HepG2 (cell line): ENCODE measurements around the gene P2RX3. TPM values are rescaled to one million over a fixed set of nuclear protein-coding genes. Genes with fewer than 3 reads are reported as not detected.

ENCODE experiments used
- CHCHD3 ChIP-seq: sonication (generic); formaldehyde crosslinking; IDR thresholded peaks from 2 replicates; pipeline ENCODE4 v1.8.0; 2022; ENCODE audit warnings: mild to moderate bottlenecking, missing genetic modification reagents, moderate library complexity
- DPF2 ChIP-seq: sonication (generic); formaldehyde crosslinking; IDR thresholded peaks from 2 replicates; pipeline ENCODE4 v1.4.0; 2020; ENCODE audit warnings: mild to moderate bottlenecking, low read depth, missing genetic modification reagents, borderline replicate concordance
- EP300 ChIP-seq, 3 experiments: sonication (generic) in 1 of 3; formaldehyde crosslinking in 1 of 3; IDR thresholded peaks; 2 replicates each; pipeline versions ENCODE4 v1.5.1 to v1.6.1; 2011 to 2020; ENCODE audit warnings: low read depth in 2 of 3, low read length in 2 of 3, borderline replicate concordance in 1 of 3, improper control_type of control experiment in 1 of 3, mild to moderate bottlenecking in 1 of 3, missing genetic modification reagents in 1 of 3, moderate library complexity in 1 of 3
- GMEB1 ChIP-seq: sonication (generic); formaldehyde crosslinking; IDR thresholded peaks from 2 replicates; pipeline ENCODE4 v1.5.1; 2020; ENCODE audit warnings: missing genetic modification reagents, mild to moderate bottlenecking, borderline replicate concordance
- MXD4 ChIP-seq: IDR thresholded peaks from 2 replicates; pipeline ENCODE4 v1.6.1; 2016; ENCODE audit warnings: mild to moderate bottlenecking, missing biosample characterization, missing genetic modification reagents
- XRCC5 ChIP-seq: fragments of 200-400 bp; formaldehyde crosslinking; optimal IDR thresholded peaks from 2 replicates; pipeline ENCODE3; 2017; ENCODE audit warnings: mild to moderate bottlenecking, low read length
- ZBED4 ChIP-seq: sonication (generic); formaldehyde crosslinking; IDR thresholded peaks from 2 replicates; pipeline ENCODE4 v1.4.0; 2020; ENCODE audit warnings: missing genetic modification reagents, borderline replicate concordance
- ZSCAN5A ChIP-seq: sonication (generic); formaldehyde crosslinking; IDR thresholded peaks from 2 replicates; pipeline ENCODE4 v1.8.0; 2022; ENCODE audit warnings: mild to moderate bottlenecking, missing genetic modification reagents, borderline replicate concordance
- polyA plus RNA-seq, 8 experiments: library from polyadenylated mRNA; depleted of rRNA in 3 of 8; stranded (reverse) in 7 of 8; unstranded in 1 of 8; fragments of >200 nt; fragmentation: Illumina TruSeq in 4 of 8; extraction: Trizol in 4 of 8; gene quantifications; 2 replicates each; pipeline versions ENCODE4 v1.2.1 to v1.2.3, GENCODE V29; 2011 to 2016; ENCODE audit warnings: low read depth in 4 of 8, missing spikeins in 1 of 8, mixed read lengths in 1 of 8; ENCODE audit not compliant: insufficient read depth in 1 of 8
- total RNA-seq, 5 experiments: library from RNA; depleted of rRNA; stranded (reverse); fragments of >200 nt; fragmentation: Illumina TruSeq; extraction: Trizol; gene quantifications; 2 replicates each; pipeline ENCODE4 v1.2.3, GENCODE V29; 2016; ENCODE audit warnings: low read depth in 1 of 5

The P2RX3 gene
- total and polyA plus RNA-seq, 2 of the 13 experiments (the other 11 are each of a cell fraction or from before 2014, with no cell fraction given): 0.08 TPM; not detected in 1

GRCh38 chr11:57356268-57356667 lies 18.1 kb downstream of the P2RX3 start (continued):
- no peak for TF ChIP-seq ZSCAN5A (CRISPR knock-in tag)
- TF ChIP-seq ZBED4 (CRISPR knock-in tag): no peak
- no peak for TF ChIP-seq GMEB1 (CRISPR knock-in tag)
- no peak for TF ChIP-seq XRCC5
- no peak for TF ChIP-seq EP300 (IDR thresholded peaks at IDR 0.05; ENCODE audit: low read depth in 2 of 2, low read length in 2 of 2)
- TF ChIP-seq EP300 (CRISPR knock-in tag; IDR thresholded peaks at IDR 0.05; ENCODE audit: borderline replicate concordance): no peak
- no peak for TF ChIP-seq CHCHD3 (CRISPR knock-in tag)
- TF ChIP-seq MXD4 (CRISPR knock-in tag): no peak
- no peak for TF ChIP-seq DPF2 (CRISPR knock-in tag)
